ENCODE data around the gene RRP1.

DNA sequence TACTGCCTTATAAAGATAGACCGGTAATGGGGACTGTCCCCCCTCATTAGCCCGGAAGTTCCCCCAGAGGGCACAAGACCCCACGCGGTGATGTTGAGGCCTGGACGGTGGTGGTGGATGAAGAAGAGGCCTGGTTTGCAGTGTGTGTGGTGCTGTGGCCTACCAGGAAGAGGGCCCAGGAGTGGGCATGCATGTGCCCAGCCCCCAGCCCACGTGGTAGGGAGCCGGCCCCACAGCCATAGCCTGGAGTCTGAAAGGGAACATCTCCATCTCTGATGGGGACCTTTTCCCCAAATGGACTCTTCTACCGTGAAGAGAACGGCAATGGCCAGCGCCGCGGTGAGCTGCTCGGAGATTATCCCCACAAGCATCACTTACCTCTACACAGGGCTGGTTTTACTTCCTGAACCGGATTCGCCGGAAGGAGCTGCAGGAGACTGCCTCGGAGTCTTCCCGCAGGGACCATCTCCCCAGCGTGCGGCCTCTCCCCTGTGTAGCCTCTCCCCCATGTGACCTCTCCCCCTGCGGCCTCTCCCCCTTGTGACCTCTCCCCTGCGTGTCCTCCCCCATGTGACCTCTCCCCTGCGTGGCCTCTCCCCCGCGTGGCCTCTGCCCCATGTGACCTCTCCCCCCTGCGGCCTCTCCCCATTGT lies 20.6 kb downstream of the RRP1 start:
- TF ChIP-seq, protein P1, sequence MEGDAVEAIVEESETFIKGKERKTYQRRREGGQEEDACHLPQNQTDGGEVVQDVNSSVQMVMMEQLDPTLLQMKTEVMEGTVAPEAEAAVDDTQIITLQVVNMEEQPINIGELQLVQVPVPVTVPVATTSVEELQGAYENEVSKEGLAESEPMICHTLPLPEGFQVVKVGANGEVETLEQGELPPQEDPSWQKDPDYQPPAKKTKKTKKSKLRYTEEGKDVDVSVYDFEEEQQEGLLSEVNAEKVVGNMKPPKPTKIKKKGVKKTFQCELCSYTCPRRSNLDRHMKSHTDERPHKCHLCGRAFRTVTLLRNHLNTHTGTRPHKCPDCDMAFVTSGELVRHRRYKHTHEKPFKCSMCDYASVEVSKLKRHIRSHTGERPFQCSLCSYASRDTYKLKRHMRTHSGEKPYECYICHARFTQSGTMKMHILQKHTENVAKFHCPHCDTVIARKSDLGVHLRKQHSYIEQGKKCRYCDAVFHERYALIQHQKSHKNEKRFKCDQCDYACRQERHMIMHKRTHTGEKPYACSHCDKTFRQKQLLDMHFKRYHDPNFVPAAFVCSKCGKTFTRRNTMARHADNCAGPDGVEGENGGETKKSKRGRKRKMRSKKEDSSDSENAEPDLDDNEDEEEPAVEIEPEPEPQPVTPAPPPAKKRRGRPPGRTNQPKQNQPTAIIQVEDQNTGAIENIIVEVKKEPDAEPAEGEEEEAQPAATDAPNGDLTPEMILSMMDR (IDR thresholded peaks at IDR 0.05) = no peak
- TF ChIP-seq POLR2AphosphoS5 (IDR thresholded peaks at IDR 0.05) = no peak
- TF ChIP-seq EP300 (IDR thresholded peaks at IDR 0.05) = no peak
- no peak for TF ChIP-seq POLR2A (IDR thresholded peaks at IDR 0.05)
